GM19099 (cell line): ENCODE measurements around the gene PRCD.

Experiments used
- POLR2A ChIP-seq: IDR thresholded peaks from 3 replicates; pipeline ENCODE4 v1.6.1; 2011; ENCODE audit warnings: low read depth; ENCODE audit not compliant: insufficient read length; ENCODE audit errors: extremely low read depth

PRCD gene

DNA sequence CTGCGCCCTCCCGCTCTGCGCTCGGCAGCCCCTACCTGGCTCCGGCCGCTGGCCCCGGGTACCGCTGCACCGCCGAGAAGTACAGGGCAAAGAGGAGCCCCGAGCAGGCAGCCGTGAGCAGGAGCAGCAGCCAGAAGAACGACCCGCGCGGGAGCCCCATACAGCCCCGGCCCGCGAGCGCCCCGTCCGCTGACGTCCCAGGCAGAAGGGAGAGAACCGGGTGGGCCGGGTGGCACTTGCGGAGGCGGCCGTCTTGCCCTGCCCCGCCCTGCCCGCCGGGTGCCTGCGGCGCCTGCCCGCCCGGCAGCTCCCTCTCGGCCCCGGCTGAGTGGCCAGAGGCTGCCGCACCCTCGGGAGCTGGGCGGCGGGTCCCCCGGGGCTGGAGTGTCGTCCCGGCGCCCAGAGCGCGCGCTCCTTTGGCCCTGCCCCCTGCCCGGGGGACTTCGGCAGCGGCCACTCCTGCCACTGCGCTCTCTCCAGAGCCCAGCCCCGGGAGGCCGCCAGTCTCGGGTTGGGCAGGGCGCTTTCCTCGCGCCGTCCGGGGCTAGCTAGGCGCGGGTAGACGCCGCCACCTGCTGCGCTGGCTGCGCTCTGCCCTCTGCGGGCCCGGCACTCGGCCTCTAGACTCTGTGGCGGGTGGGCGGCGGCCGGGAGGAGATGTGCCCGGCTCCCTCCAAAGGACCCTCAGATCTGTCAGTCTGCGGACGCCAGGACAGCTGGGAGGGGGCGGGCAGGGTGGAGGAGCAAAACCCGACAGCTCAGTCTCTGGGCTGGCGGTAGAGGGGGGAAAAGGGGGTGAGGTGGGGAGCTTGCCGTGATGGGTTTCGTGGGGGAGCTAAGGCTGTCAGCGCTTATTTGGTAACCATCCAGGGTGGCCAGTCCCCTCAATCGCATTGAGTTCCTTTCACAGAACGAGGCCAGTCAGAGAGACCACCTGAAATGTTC is 46.1 kb downstream of the PRCD start, which contains the start of gene ST6GALNAC2:
Gene ST6GALNAC2 (minus strand): TSS at position 212 of the 945 bp plus-strand sequence. CDS start 52 bp downstream, at position 160.
- no peak for TF ChIP-seq POLR2A

DNA sequence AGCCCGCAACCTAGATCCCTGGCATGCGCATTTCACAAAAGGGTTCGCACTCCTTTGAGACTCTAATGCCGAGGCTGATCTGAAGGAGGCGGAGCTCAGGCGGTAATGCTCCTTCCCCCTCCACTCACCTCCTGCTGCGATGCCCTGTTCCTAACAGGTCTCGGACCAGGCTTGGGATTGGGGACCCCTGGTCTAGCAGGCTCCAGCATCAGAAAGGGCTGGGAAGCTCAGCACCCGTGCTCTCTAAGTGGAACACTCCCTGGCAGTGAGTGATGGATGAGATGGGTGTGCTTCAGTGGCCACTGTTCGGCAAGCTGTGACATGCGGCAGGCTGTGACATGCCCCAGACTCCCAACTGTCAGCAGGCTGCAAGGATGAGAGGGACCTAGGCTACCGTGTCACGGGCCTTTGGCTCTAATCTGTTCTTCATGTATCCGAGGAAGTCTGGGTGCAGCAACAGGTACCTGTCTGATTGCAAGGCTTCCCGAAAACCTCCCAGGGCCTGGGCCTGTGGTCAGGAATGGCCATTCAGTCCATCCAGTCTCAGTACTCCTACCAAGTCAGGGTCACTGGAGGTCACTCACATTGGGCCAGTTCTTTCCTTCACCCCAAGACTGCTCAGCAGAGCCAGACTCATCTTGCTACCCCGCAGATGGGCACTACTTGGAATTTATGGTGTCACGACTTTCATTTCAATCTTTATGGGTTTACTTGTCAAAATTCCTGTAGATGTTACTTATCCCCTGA is 47.1 kb downstream of the PRCD start:
- no peak for TF ChIP-seq POLR2A

DNA sequence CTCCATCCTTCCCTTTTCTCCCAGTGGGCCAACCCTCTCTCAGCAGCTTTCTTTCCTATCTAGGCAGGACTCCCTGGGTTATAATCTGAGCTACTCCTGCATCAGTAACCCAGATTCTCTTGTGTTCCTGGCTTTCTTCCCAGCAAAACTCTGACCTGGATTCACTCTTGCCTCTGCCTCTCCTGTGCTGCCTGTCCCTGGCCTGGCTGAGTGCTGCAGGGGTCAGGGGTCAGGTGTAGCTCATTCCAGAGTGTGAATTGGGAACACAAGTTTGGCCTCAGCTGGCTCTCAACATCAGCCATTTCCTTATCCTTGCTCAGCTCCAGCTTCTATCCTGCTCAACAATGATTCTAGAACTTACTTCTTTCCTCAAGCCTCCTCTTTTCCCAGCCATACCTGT is 48.3 kb downstream of the PRCD start:
- TF ChIP-seq POLR2A = no peak

DNA sequence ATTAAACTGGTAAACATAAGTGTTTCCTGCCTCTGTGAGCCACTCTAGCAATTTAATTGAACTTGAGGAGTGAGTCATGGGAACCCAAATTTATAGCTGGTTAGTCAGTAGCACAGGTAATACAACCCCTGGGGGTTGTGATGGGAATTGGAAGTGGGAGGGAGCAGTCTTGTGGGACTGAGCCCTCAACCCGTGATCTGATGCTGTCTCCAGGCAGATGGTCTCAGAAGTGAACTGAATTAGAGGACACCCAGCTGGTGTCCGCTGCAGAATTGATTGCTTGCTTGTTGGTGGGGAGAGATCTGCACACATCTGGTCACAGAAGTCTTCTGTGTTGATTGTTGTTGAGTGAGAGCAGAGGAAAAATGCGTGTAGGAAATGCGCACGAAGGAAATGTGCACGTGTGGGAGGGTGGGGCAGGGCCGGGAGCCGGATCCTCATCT is 53.6 kb downstream of the PRCD start:
- TF ChIP-seq POLR2A = no peak

DNA sequence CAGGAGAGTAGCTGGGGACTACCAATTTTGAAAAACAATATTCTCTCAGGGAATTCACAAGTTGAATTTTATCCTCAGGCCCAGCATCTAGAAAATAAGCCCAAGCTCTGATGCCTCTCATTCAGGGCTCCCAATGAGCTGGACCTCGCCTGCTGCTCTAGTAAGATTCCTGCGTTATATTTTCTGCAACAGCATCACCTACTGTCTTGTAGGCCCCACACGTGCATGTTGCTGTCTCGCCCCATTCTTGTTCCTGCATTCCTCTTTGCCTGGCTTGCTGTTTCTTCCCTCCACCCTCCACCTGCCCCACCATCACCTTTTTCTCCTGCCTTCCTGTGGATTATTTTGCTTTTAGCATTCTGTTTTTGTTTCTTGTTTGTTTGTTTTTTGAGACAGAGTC is 54.1 kb downstream of the PRCD start:
- no peak for TF ChIP-seq POLR2A

DNA sequence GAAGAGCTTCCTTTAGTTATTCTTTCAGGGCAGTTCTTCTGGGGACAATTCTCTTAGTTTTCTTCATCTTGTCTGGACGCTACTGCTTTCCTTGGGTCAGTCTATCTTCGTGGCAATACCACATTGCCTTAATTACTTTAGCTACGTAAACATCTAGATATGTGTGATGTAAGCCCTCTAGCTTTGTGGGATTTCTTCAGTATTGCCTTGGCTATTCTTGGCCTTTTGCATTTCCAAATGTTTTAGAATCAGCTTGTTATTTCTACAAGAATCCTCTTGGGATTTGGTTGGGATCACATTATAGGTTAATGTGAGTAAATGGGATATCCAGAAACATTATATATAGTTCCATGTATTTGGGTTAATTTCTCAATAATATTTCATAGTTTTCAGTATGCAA is 54.8 kb downstream of the PRCD start:
- no peak for TF ChIP-seq POLR2A
